Embryonic facial prominence (tissue), 1 donor: ENCODE measurements around the gene PLXNA3.

Experiments used
- DNase-seq: peaks from one replicate; pipeline ENCODE4 v3.0.0-alpha.2; 2016; ENCODE audit errors: extremely low spot score

PLXNA3 gene

GRCh38 chrX:154435171-154435733, 22.8 kb upstream of the PLXNA3 start:
- no peak for DNase-seq

GRCh38 chrX:154436374-154436982, 21.6 kb upstream of the PLXNA3 start:
- no peak for DNase-seq

GRCh38 chrX:154436983-154437752, 20.9 kb upstream of the PLXNA3 start, which contains the start of gene GDI1:
GDI1 (plus strand) TSS chrX:154437154; CDS start chrX:154437255, 101 bp downstream.
- no peak for DNase-seq

DNA sequence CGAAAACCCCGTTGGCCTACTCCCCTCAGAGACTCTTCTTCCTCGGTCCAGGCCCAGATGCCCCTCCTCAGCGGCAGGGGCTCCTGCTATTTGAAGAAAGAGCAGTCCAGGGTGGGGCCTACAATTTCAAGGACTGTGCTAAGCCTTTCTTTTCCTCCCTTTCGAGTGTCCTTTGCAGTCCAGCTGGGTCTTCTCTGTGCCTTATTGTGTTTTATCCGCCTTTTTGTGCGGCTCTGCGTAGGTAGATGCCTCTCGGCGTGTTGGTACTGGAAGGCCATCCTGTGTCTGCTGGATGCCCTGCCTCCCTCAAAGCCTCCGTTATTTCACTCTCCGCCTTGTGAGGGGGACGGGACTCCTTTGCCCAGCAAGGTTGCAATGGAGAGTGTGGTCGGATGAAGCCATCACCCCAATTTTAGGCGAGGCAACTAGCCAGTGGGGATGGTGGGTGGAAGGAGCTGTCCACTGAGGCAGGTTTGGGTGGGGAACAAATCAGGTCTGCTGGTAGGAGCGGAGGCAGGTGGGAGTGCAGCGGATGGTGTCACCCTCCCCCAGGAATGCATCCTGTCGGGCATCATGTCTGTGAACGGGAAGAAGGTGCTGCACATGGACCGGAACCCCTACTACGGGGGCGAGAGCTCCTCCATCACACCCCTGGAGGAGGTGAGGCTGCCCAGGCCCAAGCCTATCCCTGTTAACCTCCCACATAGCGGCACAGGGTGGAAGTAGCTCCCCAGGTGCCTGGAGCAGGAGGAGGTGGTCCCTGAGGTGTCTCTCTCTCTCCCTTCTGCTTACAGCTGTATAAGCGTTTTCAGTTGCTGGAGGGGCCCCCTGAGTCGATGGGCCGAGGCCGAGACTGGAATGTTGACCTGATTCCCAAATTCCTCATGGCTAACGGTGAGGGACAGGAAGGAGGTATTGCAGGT, 19.8 kb upstream of the PLXNA3 start:
- DNase-seq: no peak

DNA sequence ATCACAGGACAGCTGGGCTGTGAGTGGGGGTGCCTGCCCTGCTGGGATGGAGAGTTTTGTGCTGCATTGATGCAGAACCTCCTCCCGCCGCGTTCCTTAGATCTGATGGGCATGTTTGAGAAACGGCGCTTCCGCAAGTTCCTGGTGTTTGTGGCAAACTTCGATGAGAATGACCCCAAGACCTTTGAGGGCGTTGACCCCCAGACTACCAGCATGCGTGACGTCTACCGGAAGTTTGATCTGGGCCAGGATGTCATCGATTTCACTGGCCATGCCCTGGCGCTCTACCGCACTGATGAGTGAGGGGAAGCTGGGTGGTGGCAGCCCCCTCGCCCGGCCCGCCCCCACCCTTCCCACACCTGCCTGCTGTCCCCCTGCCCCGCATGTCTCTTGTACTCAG, 18.2 kb upstream of the PLXNA3 start:
- no peak for DNase-seq

DNA sequence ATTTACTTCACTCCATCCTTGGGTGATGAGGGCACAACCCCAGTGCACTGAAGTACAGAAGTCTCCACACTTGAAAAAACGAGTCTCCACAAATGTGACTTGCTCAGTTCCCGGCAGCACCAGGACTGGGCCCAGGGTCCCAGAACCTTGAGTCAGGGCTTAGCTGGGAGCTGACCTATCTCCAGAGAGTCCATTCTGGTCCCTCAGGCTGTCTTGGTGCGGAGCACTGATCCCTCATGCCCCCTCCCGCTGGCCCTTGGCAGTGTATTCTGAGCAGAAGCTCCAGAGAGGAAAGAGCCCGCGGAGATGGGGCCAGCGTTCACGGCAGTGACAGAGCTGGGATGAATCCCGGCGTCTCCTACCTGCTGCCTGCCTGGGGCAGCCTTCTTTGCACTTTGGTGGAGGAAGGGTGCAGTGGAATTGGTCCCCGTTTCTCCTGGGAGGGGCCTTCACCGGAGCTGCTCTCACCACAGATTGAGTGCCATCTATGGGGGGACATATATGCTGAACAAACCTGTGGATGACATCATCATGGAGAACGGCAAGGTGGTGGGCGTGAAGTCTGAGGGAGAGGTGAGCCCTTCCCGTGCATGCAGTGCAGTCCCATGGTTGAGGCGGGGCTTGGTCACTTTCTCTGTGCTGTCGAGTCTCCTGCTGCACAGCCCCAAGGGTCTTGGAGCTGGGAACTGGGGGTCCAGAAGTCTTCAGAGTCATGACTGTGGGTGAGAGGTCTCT, 17.3 kb upstream of the PLXNA3 start:
- DNase-seq: no peak

DNA sequence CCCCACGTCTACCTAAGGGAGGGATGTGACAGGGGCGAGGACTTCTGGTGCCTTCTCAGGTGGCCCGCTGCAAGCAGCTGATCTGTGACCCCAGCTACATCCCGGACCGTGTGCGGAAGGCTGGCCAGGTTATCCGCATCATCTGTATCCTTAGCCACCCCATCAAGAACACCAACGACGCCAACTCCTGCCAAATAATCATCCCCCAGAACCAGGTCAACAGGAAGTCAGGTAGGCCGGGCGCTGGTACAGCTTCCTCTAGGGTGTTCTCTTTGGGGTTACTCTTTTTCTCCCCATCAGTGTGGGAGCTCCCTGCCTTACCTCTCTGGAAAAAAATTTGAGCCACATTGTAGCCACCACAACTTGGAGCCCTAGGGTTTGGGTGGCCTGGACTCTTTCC, 16.5 kb upstream of the PLXNA3 start:
- DNase-seq: no peak

- no peak for DNase-seq
Measured at GRCh38 chrX:154441984-154442707, 15.9 kb upstream of the PLXNA3 start.

GRCh38 chrX:154443479-154443910, 14.6 kb upstream of the PLXNA3 start:
- no peak for DNase-seq

DNA sequence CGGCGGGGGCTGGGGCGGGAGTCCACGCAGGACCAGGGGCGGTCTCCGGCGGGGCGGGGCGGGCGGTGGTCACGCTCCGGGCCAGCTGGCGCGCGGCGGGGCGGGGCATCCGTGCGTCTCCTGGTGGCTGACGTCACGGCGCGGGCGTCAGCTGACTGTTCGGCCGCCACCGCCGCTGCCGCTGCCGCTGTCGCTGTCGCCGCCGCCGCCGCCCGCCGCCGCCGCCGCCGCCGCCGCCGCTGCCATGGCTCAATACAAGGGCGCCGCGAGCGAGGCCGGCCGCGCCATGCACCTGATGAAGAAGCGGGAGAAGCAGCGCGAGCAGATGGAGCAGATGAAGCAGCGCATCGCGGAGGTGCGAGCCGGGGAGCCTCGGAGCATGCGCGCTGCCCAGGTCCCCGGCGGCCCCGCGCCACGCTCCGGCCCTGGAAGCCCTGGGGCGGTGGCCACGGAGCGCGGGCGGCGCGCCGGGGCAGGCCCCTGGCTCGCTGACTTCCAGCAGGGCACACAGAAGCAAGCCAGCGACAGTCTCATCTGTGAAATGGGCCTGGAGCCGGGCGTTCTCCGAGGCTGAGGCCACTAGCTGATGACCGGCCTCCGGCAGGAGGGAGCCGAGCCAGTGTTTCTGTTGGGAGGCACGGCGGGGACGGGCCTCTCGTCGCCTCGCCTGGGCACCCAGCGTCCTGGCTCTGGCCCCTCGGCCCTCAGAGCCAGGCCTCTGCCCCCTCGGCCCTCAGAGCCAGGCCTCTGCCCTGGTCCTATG, 13.9 kb upstream of the PLXNA3 start, which contains the start of gene FAM50A:
TSS of gene FAM50A (plus strand) at position 150 of the 763 bp plus-strand sequence. CDS start at position 245, 95 bp downstream.
- peak; percentile 20 for DNase-seq

DNA sequence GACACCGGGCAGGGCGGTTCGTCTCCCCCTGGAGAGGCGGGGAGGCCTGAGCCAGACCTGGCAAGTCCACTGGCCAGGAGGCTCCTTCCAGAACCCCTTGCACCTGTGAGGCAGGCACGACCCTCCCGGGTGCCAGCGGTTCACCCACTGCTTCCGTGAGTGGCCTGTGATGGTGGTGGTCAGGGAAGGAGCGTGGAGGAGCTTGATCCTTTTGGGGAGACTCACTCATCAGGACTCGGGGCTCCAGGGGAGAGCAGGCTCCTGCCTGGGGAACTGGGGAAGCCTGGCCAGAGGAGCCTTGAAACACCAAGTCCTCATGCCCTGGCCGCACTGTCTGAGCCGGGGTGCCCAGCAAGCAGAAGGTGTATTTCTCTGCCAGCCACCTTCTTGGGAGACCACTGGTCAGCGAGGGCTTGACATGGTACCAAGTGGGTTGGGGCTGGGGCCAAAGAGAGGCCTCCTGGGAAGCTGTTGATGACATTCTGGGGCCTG, 13.3 kb upstream of the PLXNA3 start:
- DNase-seq: no peak

DNA sequence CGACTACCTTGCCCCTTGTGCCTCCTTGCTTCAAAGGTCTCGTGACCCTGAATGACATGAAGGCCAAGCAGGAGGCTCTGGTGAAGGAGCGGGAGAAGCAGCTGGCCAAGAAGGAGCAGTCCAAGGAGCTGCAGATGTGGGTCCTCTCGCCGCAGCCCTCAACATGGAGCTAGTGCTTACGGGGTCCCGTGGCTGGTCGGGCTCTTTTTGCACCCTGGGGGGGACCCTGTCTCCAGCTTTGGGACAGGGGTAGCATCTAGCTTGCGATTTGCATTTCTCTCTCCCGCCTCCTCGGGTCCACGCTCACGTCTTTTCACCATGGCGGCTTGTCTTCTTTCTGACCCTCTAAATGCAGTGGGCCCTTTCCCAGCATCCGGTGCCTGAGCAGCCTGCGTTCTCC, 12.3 kb upstream of the PLXNA3 start:
- no peak for DNase-seq

- no peak for DNase-seq
Measured at GRCh38 chrX:154446430-154446829, 11.7 kb upstream of the PLXNA3 start.

GRCh38 chrX:154448484-154448883, 9.6 kb upstream of the PLXNA3 start:
- DNase-seq: no peak

GRCh38 chrX:154449618-154450017, 8.5 kb upstream of the PLXNA3 start:
- DNase-seq: no peak

DNA sequence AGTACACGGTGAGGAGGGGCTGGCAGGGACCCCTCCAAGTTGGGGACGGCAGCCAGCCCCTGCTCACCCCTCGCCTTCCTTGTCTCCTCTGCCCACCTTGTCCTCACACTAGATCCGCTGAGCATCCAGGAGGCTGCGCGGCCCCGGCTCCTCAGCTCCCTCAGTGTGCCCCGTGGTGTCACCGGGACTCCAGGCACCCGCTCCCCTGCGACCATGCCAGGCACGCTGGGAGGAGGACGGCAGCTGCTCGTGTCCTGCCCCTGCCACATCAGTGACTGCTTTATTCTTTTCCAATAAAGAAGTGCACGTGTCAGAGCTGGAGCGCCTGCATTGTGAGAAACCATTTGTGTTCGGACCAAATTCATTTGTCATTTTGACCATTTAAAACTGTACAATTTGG, 7.8 kb upstream of the PLXNA3 start:
- no peak for DNase-seq

GRCh38 chrX:154452823-154453222, 5.3 kb upstream of the PLXNA3 start:
- DNase-seq: no peak

DNA sequence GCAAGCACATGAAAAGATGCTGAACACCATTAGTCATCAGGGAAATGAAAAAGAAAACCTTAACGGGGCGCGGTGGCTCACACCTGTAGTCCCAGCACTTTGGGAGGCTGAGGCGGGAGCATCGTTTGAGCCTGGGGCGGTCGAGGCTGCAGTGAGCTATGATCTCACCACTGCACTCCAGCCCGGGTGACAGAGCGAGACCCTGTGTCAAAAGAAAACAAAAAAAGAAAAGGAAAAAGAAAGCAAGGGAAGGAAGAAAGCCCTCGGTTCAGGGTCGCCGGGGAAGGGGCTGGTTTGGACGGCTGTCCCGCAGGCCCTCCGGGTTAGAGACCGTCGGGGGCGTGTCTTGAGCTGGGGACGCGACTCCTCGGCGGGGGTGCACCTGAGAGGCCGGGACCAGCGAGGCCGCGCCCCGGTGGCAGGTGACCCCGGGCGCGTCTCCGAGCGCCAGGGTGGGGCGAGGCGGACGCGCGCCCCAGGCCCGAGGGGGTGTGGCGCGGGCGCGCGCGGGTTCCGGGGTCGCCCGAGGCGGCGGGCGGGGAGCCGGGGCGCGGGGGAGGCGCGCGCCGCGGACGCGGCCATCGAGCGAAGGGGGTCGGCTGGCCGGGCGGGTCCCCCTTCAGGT, 478 bp upstream of the PLXNA3 start:
- DNase-seq: no peak
